Peyer's patch (tissue), 4 donors: Measurements from ENCODE around the gene NANOS1.

Experiments used
- POLR2A ChIP-seq, 2 donors: fragments of 450-650 bp; IDR thresholded peaks; one replicate each; pipeline ENCODE4 v1.5.1; 2017; ENCODE audit warnings: antibody characterized with exemption in 2 of 2, mild to moderate bottlenecking in 2 of 2, moderate library complexity in 2 of 2
- TF ChIP-seq, protein P1 (sequence below), 6 experiments: fragments of 450-650 bp in 4 of 6; fragments of 200-600 bp in 2 of 6; sonication (generic) in 1 of 6; IDR thresholded peaks; one replicate each; pipeline ENCODE4 v1.5.1; 2017 to 2019; ENCODE audit warnings: antibody characterized with exemption in 6 of 6, mild to moderate bottlenecking in 3 of 6, moderate library complexity in 1 of 6

DNA sequence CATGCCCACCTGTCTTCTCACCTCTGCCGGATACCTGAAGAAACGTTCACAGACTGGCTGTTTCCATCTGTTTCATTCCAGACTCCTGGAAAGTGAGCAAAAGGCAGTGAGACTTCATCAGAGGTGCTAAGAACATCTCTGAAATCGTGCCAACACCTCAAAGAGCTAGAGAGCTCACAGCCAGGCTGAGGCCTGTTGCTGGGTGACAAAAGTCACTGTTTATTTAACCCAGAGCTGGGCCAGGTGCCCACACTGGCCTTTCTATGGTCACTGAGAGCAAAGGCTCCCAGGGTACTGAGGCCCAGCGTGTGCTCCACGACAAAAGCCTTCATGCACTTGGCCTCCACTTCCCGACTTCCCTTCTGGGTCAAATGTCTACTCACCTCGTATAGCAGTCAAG, 3.7 kb upstream of the NANOS1 start:
- TF ChIP-seq POLR2A (IDR thresholded peaks at IDR 0.05), result no peak
- TF ChIP-seq, protein P1, sequence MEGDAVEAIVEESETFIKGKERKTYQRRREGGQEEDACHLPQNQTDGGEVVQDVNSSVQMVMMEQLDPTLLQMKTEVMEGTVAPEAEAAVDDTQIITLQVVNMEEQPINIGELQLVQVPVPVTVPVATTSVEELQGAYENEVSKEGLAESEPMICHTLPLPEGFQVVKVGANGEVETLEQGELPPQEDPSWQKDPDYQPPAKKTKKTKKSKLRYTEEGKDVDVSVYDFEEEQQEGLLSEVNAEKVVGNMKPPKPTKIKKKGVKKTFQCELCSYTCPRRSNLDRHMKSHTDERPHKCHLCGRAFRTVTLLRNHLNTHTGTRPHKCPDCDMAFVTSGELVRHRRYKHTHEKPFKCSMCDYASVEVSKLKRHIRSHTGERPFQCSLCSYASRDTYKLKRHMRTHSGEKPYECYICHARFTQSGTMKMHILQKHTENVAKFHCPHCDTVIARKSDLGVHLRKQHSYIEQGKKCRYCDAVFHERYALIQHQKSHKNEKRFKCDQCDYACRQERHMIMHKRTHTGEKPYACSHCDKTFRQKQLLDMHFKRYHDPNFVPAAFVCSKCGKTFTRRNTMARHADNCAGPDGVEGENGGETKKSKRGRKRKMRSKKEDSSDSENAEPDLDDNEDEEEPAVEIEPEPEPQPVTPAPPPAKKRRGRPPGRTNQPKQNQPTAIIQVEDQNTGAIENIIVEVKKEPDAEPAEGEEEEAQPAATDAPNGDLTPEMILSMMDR (IDR thresholded peaks at IDR 0.05), result no peak
